ENCODE measurements around the gene ADAMTSL3.

DNA sequence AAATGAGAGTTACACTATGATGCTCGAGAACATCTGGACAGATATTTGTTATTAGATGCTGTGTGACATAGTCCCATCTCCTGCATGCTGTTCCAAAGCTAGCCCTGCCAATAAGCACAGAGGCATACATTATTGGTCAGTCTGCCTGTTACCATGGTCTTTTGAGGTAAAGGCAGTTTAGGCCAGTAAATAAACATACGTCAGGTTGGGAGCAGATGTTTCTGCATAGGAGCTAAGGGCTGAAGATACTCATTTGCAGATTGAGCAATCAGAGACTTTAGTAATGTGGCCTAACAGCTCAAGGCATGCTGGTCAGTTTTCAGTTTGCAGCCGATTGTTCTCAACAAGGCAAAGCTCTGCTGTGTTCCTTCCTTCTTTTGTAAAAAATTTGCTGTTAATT, 192.9 kb downstream of the ADAMTSL3 start:
- TF ChIP-seq CTCF (IDR thresholded peaks at IDR 0.05; ENCODE audit: low read depth, low read length, missing input control) (no peak), TAF1 (conservative IDR thresholded peaks at IDR 0.05) (no peak), GABPA (IDR thresholded peaks at IDR 0.05 in 1 of 2, conservative IDR thresholded peaks at IDR 0.05 in 1 of 2) (no peak)
